ENCODE measurements around the gene EIF4EBP2.

Gene EIF4EBP2

DNA sequence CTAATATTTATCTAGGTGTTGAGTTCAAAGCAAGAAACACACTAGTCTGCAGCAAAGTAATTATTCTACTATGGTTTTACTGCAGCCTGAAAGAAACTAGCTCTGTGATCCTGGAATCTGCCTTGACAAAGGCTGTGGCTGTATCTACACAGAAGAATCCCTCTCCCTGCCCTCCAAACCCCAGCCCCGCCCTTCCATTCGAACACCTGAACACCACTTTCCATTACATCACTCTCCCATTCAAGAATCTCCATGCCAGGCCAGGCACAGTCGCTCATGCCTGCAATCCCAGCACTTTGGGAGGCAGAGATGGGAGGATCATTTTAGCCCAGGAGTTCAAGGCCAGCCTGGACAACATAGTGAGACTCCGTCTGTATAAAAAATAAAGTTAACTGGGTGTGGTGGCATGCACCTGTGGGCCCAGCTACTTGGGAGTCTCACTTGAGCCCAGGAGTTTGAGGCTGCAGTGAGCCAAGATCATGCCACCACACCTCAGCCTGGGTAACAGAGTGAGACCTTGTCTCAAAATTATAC lies 44.9 kb upstream of the EIF4EBP2 start:
- no peak overlapping the region for H3K4me3 ChIP-seq (ENCODE audit: low read depth, low read length)
- POLR2A ChIA-PET, result no interaction called here
- DNase-seq (ENCODE audit: low read depth, low spot score), result no peak
- CTCF ChIA-PET, result interaction anchor here (1.0 to 11.9 kb wide), 5 partner anchors 8 to 243 kb away, joined by 3 to 533 read pairs (median 4); partner anchors contain the start of gene TYSND1
- TF ChIP-seq, protein P1, sequence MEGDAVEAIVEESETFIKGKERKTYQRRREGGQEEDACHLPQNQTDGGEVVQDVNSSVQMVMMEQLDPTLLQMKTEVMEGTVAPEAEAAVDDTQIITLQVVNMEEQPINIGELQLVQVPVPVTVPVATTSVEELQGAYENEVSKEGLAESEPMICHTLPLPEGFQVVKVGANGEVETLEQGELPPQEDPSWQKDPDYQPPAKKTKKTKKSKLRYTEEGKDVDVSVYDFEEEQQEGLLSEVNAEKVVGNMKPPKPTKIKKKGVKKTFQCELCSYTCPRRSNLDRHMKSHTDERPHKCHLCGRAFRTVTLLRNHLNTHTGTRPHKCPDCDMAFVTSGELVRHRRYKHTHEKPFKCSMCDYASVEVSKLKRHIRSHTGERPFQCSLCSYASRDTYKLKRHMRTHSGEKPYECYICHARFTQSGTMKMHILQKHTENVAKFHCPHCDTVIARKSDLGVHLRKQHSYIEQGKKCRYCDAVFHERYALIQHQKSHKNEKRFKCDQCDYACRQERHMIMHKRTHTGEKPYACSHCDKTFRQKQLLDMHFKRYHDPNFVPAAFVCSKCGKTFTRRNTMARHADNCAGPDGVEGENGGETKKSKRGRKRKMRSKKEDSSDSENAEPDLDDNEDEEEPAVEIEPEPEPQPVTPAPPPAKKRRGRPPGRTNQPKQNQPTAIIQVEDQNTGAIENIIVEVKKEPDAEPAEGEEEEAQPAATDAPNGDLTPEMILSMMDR (IDR thresholded peaks at IDR 0.05; ENCODE audit: insufficient read depth, low read length, missing control alignments), result no peak

DNA sequence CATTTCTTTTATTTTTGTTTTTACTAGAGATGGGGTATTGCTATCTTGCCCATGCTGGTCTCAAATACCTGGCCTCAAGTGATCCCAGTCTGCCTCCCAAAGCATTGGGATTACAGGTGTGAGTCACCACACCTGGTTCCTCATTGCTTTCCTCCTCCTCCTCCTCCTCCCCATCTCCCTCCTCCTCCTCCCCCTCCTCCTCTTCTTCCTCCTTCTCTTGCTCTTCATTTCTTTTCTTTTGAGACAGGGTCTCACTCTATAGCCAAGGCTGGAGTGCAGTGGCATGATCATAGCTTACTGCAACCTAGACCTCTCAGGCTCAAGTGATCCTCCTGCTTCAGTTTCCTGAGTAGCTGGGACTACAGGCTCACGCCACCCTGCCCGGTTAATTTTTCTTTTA lies 43.7 kb upstream of the EIF4EBP2 start:
- POLR2A ChIA-PET, result no interaction called here
- no peak for DNase-seq (ENCODE audit: low read depth, low spot score)
- CTCF ChIA-PET, result interaction anchor here (0.9 to 11.9 kb wide), 3 partner anchors 10 to 214 kb away, joined by 3 to 533 read pairs (median 161); partner anchors contain the start of gene TYSND1
- TF ChIP-seq, protein P1 (IDR thresholded peaks at IDR 0.05; ENCODE audit: insufficient read depth, low read length, missing control alignments), result no peak
- no peak overlapping the region for H3K4me3 ChIP-seq (ENCODE audit: low read depth, low read length)

DNA sequence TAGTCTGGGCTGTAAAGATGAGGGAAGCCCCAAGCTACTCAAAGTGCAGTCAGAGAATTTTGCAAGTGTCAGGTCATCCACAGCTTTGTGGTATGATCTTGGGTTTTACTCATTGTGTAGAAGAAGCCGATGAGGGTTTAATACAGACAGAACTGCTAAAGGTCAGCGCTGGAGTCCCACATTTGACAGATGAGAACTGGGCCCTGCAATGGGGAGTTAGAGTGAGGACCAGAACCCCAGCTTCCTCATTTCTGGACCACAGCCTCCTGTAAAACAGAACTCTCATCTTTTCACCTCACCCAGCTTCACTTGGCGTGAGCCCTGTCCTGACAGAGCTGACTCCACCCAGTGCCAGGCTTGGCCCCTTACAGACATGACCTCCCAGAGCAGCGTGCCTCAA lies 41.6 kb upstream of the EIF4EBP2 start:
- TF ChIP-seq, protein P1 (IDR thresholded peaks at IDR 0.05; ENCODE audit: insufficient read depth, low read length, missing control alignments), result no peak
- POLR2A ChIA-PET, result no interaction called here
- no peak overlapping the region for H3K4me3 ChIP-seq (ENCODE audit: low read depth, low read length)
- CTCF ChIA-PET, result interaction anchor here (6.5 to 11.9 kb wide), 3 partner anchors 13 to 216 kb away, joined by 52 to 533 read pairs (median 161); partner anchors contain the start of gene TYSND1
- DNase-seq (ENCODE audit: low read depth, low spot score), result no peak

DNA sequence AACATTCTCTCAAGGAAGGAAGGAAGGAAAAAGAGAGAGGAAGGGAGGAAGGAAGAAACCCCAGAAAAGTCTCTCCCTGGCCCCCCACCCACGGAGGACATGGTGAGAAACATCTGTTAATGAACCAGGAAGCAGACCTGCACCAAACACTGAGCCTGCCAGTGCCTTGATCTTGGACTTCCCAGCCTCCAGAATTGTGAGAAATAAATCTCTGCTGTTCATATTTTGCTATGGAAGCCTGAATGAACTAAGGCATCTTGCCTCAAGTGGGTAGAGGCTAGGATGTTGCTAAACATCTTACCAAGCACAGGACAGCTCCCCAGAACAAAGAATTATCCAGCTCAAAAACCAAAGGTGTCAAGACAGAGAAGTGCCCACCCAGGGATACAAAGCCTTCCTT lies 40.7 kb upstream of the EIF4EBP2 start:
- POLR2A ChIA-PET, result interaction anchor here (1.5 kb wide), 1 partner anchor 130 kb away, joined by 4 read pairs; the partner anchor contains the start of gene PPA1
- TF ChIP-seq, protein P1 (IDR thresholded peaks at IDR 0.05; ENCODE audit: insufficient read depth, low read length, missing control alignments), result no peak
- H3K4me3 ChIP-seq (ENCODE audit: low read depth, low read length), result no peak overlapping the region
- no peak for DNase-seq (ENCODE audit: low read depth, low spot score)
- CTCF ChIA-PET, result interaction anchor here (1.3 to 11.9 kb wide), 16 partner anchors 13 to 576 kb away, joined by 3 to 533 read pairs (median 10); partner anchors contain the start of genes EIF4EBP2, PPA1 and TYSND1

DNA sequence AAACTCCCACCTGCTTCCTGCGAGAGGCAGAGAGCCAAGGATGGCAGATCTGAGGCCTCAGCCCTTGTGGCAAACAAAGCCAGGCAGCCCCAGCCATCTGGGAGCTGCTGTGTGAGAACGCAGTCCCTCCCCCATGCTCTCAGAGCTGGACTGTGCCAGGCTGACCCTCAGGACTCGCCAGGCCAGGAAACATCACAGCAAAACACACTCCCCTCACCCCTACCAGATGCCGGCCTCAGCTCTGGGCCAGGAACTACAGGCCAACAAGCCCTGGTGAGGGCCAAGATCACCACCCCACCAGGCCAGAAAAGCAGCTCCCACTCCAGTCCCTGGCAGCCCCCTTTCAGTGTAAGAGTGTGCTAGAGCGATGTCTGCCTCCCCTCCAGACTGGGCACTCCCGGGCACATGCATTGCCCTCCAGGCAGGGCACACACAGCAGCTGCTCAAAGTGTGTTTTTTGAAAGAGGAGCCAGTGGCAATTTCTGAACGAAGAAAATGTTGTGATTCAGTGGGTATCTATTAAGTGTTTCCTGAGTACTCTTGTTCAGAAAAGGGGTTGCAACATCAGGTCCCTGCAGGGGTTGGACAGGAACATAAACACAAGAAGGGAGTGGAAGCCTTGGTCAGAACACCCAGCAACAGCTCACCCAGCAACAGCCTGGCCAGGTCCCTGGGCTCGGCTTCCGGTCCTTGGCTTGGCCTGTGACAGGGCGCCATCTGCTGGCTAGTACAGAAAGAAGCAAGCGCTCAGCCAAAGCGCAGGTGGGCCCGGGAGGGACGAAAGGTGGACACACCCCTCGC lies 39.8 kb upstream of the EIF4EBP2 start:
- TF ChIP-seq, protein P1 (IDR thresholded peaks at IDR 0.05; ENCODE audit: insufficient read depth, low read length, missing control alignments), result peak; percentile 95
- no peak overlapping the region for H3K4me3 ChIP-seq (ENCODE audit: low read depth, low read length)
- POLR2A ChIA-PET, result interaction anchor here (1.5 to 2.1 kb wide), 3 partner anchors 131 to 194 kb away, joined by 4 to 7 read pairs (median 5); partner anchors contain the start of genes PPA1 and SAR1A
- CTCF ChIA-PET, result interaction anchor here (0.6 to 11.9 kb wide), 53 partner anchors 13 to 577 kb away, joined by 3 to 533 read pairs (median 5); partner anchors contain the start of genes EIF4EBP2, PPA1 and TYSND1
- peak; percentile 95 for DNase-seq (ENCODE audit: low read depth, low spot score)

DNA sequence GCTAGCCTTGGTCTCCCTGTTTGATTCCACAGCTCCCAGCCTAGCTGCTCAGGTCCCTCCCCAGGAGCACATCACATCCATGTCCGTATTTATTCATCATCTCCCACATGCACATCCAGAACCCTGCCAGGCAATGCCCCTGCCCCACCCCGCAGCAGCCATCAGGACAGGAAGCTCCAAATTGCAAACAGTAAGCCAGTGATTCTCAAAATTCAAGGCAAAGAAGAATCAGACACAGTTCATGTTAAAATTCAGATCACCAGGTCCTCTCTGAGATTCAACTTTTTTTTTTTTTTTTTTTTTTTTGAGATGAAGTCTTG lies 39.2 kb upstream of the EIF4EBP2 start:
- ChIA-PET CTCF (interaction anchor here (0.6 to 11.9 kb wide), 51 partner anchors 13 to 578 kb away, joined by 3 to 533 read pairs (median 5); partner anchors contain the start of genes EIF4EBP2, PPA1 and TYSND1), POLR2A (interaction anchor here (1.5 to 2.1 kb wide), 3 partner anchors 132 to 194 kb away, joined by 4 to 7 read pairs (median 5); partner anchors contain the start of genes PPA1 and SAR1A)
- TF ChIP-seq, protein P1 (IDR thresholded peaks at IDR 0.05; ENCODE audit: insufficient read depth, low read length, missing control alignments), result no peak
- no peak overlapping the region for H3K4me3 ChIP-seq (ENCODE audit: low read depth, low read length)
- DNase-seq (ENCODE audit: low read depth, low spot score), result no peak

Measured in AG04449 (cell line).